Kidney epithelial cell (primary cell): ENCODE data around the gene B3GAT3. TPM values are rescaled to one million over a fixed set of nuclear protein-coding genes. Genes with fewer than 3 reads are reported as not detected.

ENCODE experiments used
- DNase-seq: peaks from one replicate; pipeline ENCODE4 v3.0.0-alpha.2; 2010; ENCODE audit warnings: low read depth
- H3K27me3 ChIP-seq: 2 replicates; pipeline ENCODE4 v1.6.0; 2011; ENCODE audit warnings: low read length; ENCODE audit not compliant: control insufficient read depth, insufficient read depth
- H3K36me3 ChIP-seq: 2 replicates; pipeline ENCODE4 v1.5.1; 2011; ENCODE audit warnings: low read length; ENCODE audit not compliant: control insufficient read depth, insufficient read depth
- H3K4me3 ChIP-seq: 2 replicates; pipeline ENCODE4 v1.5.1; 2011; ENCODE audit warnings: low read depth, mild to moderate bottlenecking, control low read depth, low read length
- CTCF ChIP-seq: IDR thresholded peaks from 2 replicates; pipeline ENCODE4 v1.5.1; 2011; ENCODE audit warnings: mild to moderate bottlenecking, moderate library complexity, low read length, control low read depth, inconsistent platforms; ENCODE audit not compliant: insufficient read depth, poor library complexity, severe bottlenecking
- total RNA-seq: library from RNA; depleted of rRNA; stranded (reverse); fragments of >200 nt; gene quantifications from 2 replicates; pipeline ENCODE4 v1.2.3, GENCODE V29; 2015

The B3GAT3 gene
- total RNA-seq, 1 donor from 2014 or later, result 68.7 TPM

- Histone ChIP-seq H3K27me3 (no peaks in the 10 kb centered on the region), H3K4me3 (peak overlapping the region; percentile 77), H3K36me3 (peaks cover 1% of the 10 kb centered on the region)
- DNase-seq, result no peak
- TF ChIP-seq CTCF, result no peak
Observed at GRCh38 chr11:62665599-62666258, 43.9 kb upstream of the B3GAT3 start.

- no peak for DNase-seq
- no peaks in the 10 kb centered on the region for H3K27me3 ChIP-seq
- peak within 1 kb of the TSS; percentile 77 for H3K4me3 ChIP-seq
- TF ChIP-seq CTCF, result no peak
- H3K36me3 ChIP-seq, result peaks cover 1% of the 10 kb centered on the region
Observed at GRCh38 chr11:62665075-62665598, 43.4 kb upstream of the B3GAT3 start, which contains the start of the genes C11orf98 and CSKMT. TSS of gene C11orf98 (minus strand) at chr11:62665210. CDS start at chr11:62665169, 41 bp downstream. TSS of gene CSKMT (plus strand) at chr11:62665312. CDS start at chr11:62665880, 568 bp downstream.

- peaks cover 1% of the 10 kb centered on the region for H3K36me3 ChIP-seq
- TF ChIP-seq CTCF, result no peak
- no peak for DNase-seq
- H3K4me3 ChIP-seq, result peak overlapping the region; percentile 77
- no peaks in the 10 kb centered on the region for H3K27me3 ChIP-seq
Observed at GRCh38 chr11:62664405-62665074, 42.8 kb upstream of the B3GAT3 start.

GRCh38 chr11:62656796-62657429 lies 35.1 kb upstream of the B3GAT3 start:
- TF ChIP-seq CTCF, result no peak
- H3K27me3 ChIP-seq, result no peaks in the 10 kb centered on the region
- H3K36me3 ChIP-seq, result no peaks in the 10 kb centered on the region

GRCh38 chr11:62654297-62654696 lies 32.5 kb upstream of the B3GAT3 start:
- Histone ChIP-seq H3K27me3 (no peaks in the 10 kb centered on the region), H3K36me3 (no peaks in the 10 kb centered on the region), H3K4me3 (no peak overlapping the region)
- TF ChIP-seq CTCF, result no peak
- DNase-seq, result no peak

More at GRCh38 chr11:62656796-62657429, 35.1 kb upstream of the B3GAT3 start:
- H3K4me3 ChIP-seq, result no peak overlapping the region
- DNase-seq, result no peak
